H1 (cell line): Measurements from ENCODE around the gene RSPH9.
"Not testable (repeated sequence)": the region's sequence is repeated elsewhere in the genome, so short reads cannot be mapped to it uniquely, and the experiment has no call there.

Experiments used
- POLR2A ChIP-seq, 2 experiments: IDR thresholded peaks; 1 replicate in 1 of 2; 2 replicates in 1 of 2; pipeline ENCODE4 v1.6.1; 2011; ENCODE audit warnings: low read depth in 2 of 2, low read length in 2 of 2, mild to moderate bottlenecking in 2 of 2; ENCODE audit errors: control extremely low read depth in 1 of 2
- TF ChIP-seq, protein P1 (sequence below), 3 experiments: IDR thresholded peaks; 1 replicate in 2 of 3; 2 replicates in 1 of 3; pipeline versions ENCODE4 v1.5.1 to v1.6.1; 2011; ENCODE audit warnings: low read length in 3 of 3, mild to moderate bottlenecking in 3 of 3, inconsistent platforms in 2 of 3, low read depth in 1 of 3, moderate library complexity in 1 of 3; ENCODE audit not compliant: insufficient read depth in 1 of 3; ENCODE audit errors: control extremely low read depth in 1 of 3

- TF ChIP-seq POLR2A (IDR thresholded peaks at IDR 0.05; ENCODE audit: control extremely low read depth in 1 of 2, low read depth in 2 of 2, low read length in 2 of 2): not testable (repeated sequence)
- TF ChIP-seq, protein P1, sequence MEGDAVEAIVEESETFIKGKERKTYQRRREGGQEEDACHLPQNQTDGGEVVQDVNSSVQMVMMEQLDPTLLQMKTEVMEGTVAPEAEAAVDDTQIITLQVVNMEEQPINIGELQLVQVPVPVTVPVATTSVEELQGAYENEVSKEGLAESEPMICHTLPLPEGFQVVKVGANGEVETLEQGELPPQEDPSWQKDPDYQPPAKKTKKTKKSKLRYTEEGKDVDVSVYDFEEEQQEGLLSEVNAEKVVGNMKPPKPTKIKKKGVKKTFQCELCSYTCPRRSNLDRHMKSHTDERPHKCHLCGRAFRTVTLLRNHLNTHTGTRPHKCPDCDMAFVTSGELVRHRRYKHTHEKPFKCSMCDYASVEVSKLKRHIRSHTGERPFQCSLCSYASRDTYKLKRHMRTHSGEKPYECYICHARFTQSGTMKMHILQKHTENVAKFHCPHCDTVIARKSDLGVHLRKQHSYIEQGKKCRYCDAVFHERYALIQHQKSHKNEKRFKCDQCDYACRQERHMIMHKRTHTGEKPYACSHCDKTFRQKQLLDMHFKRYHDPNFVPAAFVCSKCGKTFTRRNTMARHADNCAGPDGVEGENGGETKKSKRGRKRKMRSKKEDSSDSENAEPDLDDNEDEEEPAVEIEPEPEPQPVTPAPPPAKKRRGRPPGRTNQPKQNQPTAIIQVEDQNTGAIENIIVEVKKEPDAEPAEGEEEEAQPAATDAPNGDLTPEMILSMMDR (IDR thresholded peaks at IDR 0.05; ENCODE audit: control extremely low read depth in 1 of 3, insufficient read depth in 1 of 3, low read depth in 1 of 3, low read length in 3 of 3): not testable (repeated sequence)
These were observed 56.2 kb downstream of the RSPH9 start for GRCh38 chr6:43700939-43701560.
